Gastroesophageal sphincter (tissue), 4 donors: ENCODE data around the gene CD28. TPM values are rescaled to one million over a fixed set of nuclear protein-coding genes. Genes with fewer than 3 reads are reported as not detected.
A peak's percentile ranks its signal among the peaks of the same experiment; 100 is the strongest.

Experiments
- ATAC-seq: fragments of 150-250 bp; one replicate; pipeline ENCODE4 v1.9.1; 2016; ENCODE audit warnings: mild to moderate bottlenecking, moderate library complexity
- H3K27ac ChIP-seq, 4 donors: fragments of 200-600 bp; sonication (generic) in 3 of 4; 1 replicate in 3 of 4; 2 replicates in 1 of 4; pipeline ENCODE4 v1.5.1; 2016 to 2019
- H3K27me3 ChIP-seq: fragments of 200-600 bp; sonication (generic); one replicate; pipeline ENCODE4 v1.5.1; 2019
- H3K36me3 ChIP-seq, 2 donors: fragments of 200-600 bp; sonication (generic); one replicate each; pipeline ENCODE4 v1.5.1; 2019; ENCODE audit warnings: control low read depth in 1 of 2
- H3K4me1 ChIP-seq, 3 donors: fragments of 200-600 bp; sonication (generic); 1 replicate in 2 of 3; 2 replicates in 1 of 3; pipeline ENCODE4 v1.5.1; 2016 to 2019; ENCODE audit warnings: control low read depth in 2 of 3
- H3K4me3 ChIP-seq, 2 donors: fragments of 200-600 bp; sonication (generic); one replicate each; pipeline ENCODE4 v1.5.1; 2019; ENCODE audit warnings: mild to moderate bottlenecking in 1 of 2, moderate library complexity in 1 of 2
- H3K9me3 ChIP-seq, 3 donors: fragments of 200-600 bp; sonication (generic); one replicate each; pipeline ENCODE4 v1.5.1; 2017 to 2019; ENCODE audit warnings: control low read depth in 2 of 3
- CTCF ChIP-seq, 4 experiments: fragments of 200-600 bp in 2 of 4; fragments of 450-650 bp in 2 of 4; sonication (generic) in 1 of 4; IDR thresholded peaks; one replicate each; pipeline ENCODE4 v1.5.1; 2017 to 2019; ENCODE audit warnings: antibody characterized with exemption in 4 of 4, mild to moderate bottlenecking in 2 of 4, moderate library complexity in 2 of 4
- EP300 ChIP-seq: sonication (generic); formaldehyde crosslinking; IDR thresholded peaks from one replicate; pipeline ENCODE4 v1.6.1; 2017; ENCODE audit warnings: antibody characterized with exemption, mild to moderate bottlenecking
- POLR2A ChIP-seq, 2 donors: fragments of 450-650 bp; IDR thresholded peaks; one replicate each; pipeline ENCODE4 v1.6.1; 2017; ENCODE audit warnings: antibody characterized with exemption in 2 of 2, mild to moderate bottlenecking in 2 of 2, moderate library complexity in 1 of 2
- POLR2AphosphoS5 ChIP-seq: sonication (generic); formaldehyde crosslinking; IDR thresholded peaks from one replicate; pipeline ENCODE4 v1.6.1; 2017; ENCODE audit warnings: antibody characterized with exemption
- WGBS, 2 donors: methylation state at CpG; one replicate each; pipeline ENCODE4 v1.1.5; 2018; ENCODE audit warnings: low coverage in 1 of 2; 5-methylcytosine and 5-hydroxymethylcytosine counted together
- total RNA-seq, 4 donors: library from RNA; depleted of rRNA; stranded (reverse); fragments of >200 nt; gene quantifications; one replicate each; pipeline ENCODE4 v1.1.0, GENCODE V29; 2016

CD28 gene
- total RNA-seq, 4 donors from 2014 or later, result 0.19 to 2.3 (median 1.4) TPM

DNA sequence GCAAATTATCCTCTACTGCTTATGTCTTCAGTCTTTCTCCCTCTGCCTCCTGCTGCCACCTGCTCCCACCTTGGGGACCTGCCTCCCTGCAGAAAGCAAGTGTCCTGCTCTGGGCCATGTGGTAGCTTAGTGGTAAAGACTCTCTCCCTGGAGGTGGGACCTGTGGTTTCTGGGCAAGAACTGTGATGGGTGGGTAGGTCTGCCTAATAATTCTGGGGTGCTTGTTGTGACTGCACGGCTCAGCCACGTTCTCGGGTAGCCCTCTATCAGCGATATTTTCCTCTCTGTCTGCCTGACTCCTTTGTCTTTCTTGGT is 16.4 kb upstream of the CD28 start:
- no CpG with 5 or more reads among the region's 4 CpGs for WGBS, 2 donors
- peaks cover 0 to 46% (median 9%) of the 10 kb centered on the region in 3 donors for H3K4me1 ChIP-seq
- no peaks in the 10 kb centered on the region for H3K36me3 ChIP-seq
- H3K27ac ChIP-seq, result no peak overlapping the region
- no peak for TF ChIP-seq POLR2A (IDR thresholded peaks at IDR 0.05)
- TF ChIP-seq CTCF (IDR thresholded peaks at IDR 0.05), result no peak
- TF ChIP-seq EP300, result no peak
- TF ChIP-seq POLR2AphosphoS5, result no peak
- no peak for ATAC-seq
- no peaks in the 10 kb centered on the region for H3K27me3 ChIP-seq
- no peak overlapping the region for H3K4me3 ChIP-seq
- no peaks in the 10 kb centered on the region for H3K9me3 ChIP-seq

GRCh38 chr2:203690441-203691047 is 15.9 kb upstream of the CD28 start:
- Histone ChIP-seq H3K36me3 (no peaks in the 10 kb centered on the region), H3K4me3 (no peak overlapping the region), H3K4me1 (peaks cover 0 to 44% (median 6%) of the 10 kb centered on the region in 3 donors), H3K27ac (peak overlapping the region in 2 of 4 donors; percentile 3 to 4), H3K27me3 (no peaks in the 10 kb centered on the region), H3K9me3 (no peaks in the 10 kb centered on the region)
- WGBS, 2 donors, result 72 to 77% methylated on average over 2 to 5 of the region's 5 CpGs
- ATAC-seq, result no peak
- TF ChIP-seq POLR2AphosphoS5 (no peak), POLR2A (IDR thresholded peaks at IDR 0.05) (no peak), EP300 (no peak)

DNA sequence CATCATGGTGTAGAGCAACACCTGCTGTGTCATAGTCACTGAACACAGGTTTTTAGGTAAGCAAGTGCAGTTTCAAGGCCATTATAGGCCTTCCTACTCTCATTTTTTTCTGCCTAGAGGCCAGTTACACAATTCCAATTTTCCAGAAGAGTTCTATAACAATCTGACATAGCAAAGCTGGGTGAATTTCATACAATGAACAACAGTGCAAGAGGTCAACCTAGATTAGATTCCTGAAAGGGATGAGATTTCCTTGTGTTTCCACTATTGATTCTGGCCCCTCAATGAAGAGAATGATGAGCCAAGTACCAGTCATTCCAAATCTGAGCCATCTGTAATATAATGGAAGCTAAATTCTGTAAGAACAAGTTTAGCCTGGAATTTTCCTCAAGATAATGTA is 15.3 kb upstream of the CD28 start:
- Histone ChIP-seq H3K27ac (peak overlapping the region in 2 of 4 donors; percentile 3 to 4), H3K9me3 (no peaks in the 10 kb centered on the region), H3K36me3 (no peaks in the 10 kb centered on the region), H3K4me3 (no peak overlapping the region), H3K27me3 (peaks cover under 1% of the 10 kb centered on the region), H3K4me1 (peaks cover 0 to 38% (median 6%) of the 10 kb centered on the region in 3 donors)
- no peak for ATAC-seq
- TF ChIP-seq POLR2AphosphoS5, result no peak
- TF ChIP-seq POLR2A (IDR thresholded peaks at IDR 0.05), result no peak
- no peak for TF ChIP-seq CTCF (IDR thresholded peaks at IDR 0.05)
- no peak for TF ChIP-seq EP300

GRCh38 chr2:203692031-203692710 is 14.3 kb upstream of the CD28 start:
- Histone ChIP-seq H3K9me3 (no peaks in the 10 kb centered on the region), H3K27ac (peak overlapping the region in 2 of 4 donors; percentile 39 to 40), H3K27me3 (peaks cover 4% of the 10 kb centered on the region), H3K4me3 (no peak overlapping the region), H3K36me3 (no peaks in the 10 kb centered on the region), H3K4me1 (peaks cover 0 to 34% (median 6%) of the 10 kb centered on the region in 3 donors)
- peak; percentile 47 for ATAC-seq
- WGBS, 2 donors, result 35 to 48% methylated on average over 3 to 5 of the region's 5 CpGs
- TF ChIP-seq POLR2A (IDR thresholded peaks at IDR 0.05), result no peak
- no peak for TF ChIP-seq EP300
- no peak for TF ChIP-seq POLR2AphosphoS5
- TF ChIP-seq CTCF (IDR thresholded peaks at IDR 0.05), result no peak

- 89 to 93% methylated on average over 6 of the region's 6 CpGs for WGBS, 2 donors
- H3K4me1 ChIP-seq, result peaks cover 0 to 30% (median 6%) of the 10 kb centered on the region in 3 donors
- no peak for TF ChIP-seq POLR2A (IDR thresholded peaks at IDR 0.05)
- no peak for TF ChIP-seq EP300
- no peak for TF ChIP-seq POLR2AphosphoS5
- TF ChIP-seq CTCF (IDR thresholded peaks at IDR 0.05), result no peak
- ATAC-seq, result no peak
- no peaks in the 10 kb centered on the region for H3K36me3 ChIP-seq
- peaks cover 4% of the 10 kb centered on the region for H3K27me3 ChIP-seq
- no peak overlapping the region for H3K27ac ChIP-seq
- H3K4me3 ChIP-seq, result no peak overlapping the region
- H3K9me3 ChIP-seq, result no peaks in the 10 kb centered on the region
These were observed 13.1 kb upstream of the CD28 start for GRCh38 chr2:203693242-203693879.
